HG03571 (cell line): Measurements from ENCODE around the gene PRKAR1B.
"Not testable (repeated sequence)": the region's sequence is repeated elsewhere in the genome, so short reads cannot be mapped to it uniquely, and the experiment has no call there.

Source experiments
- ATAC-seq: cut with Tn5 transposase; IDR thresholded peaks from one replicate; pipeline ENCODE4 v1.9.1; 2021; ENCODE audit not compliant: unreplicated experiment

The PRKAR1B gene

GRCh38 chr7:757741-758163, 30.7 kb upstream of the PRKAR1B start:
- ATAC-seq: no peak

GRCh38 chr7:756928-757560, 30.0 kb upstream of the PRKAR1B start:
- no peak for ATAC-seq

GRCh38 chr7:756231-756927, 29.3 kb upstream of the PRKAR1B start:
- ATAC-seq: no peak

DNA sequence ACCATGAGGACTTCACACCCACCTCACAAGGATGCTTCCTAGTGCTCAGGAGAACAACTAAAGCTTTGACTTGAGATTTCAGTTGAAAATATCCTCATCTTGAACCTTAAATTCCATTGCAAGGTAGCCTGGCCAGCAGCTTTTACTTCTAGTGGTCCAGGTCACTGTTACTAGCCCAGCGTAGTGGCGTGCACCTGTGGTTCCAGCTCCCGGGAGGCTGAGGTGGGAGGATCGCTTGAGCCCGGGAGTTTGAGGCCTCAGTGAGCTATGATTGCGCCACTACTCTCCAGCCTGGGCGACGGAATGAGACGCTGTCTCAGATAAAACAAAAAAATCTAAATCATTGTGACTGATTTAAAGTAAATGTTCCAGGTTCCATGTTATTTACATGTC, 28.3 kb upstream of the PRKAR1B start:
- ATAC-seq: no peak

GRCh38 chr7:754531-755412, 27.7 kb upstream of the PRKAR1B start:
- no peak for ATAC-seq

- ATAC-seq: no peak
These were observed 26.1 kb upstream of the PRKAR1B start for GRCh38 chr7:753190-753589.

GRCh38 chr7:752256-752655, 25.2 kb upstream of the PRKAR1B start:
- not testable (repeated sequence) for ATAC-seq

DNA sequence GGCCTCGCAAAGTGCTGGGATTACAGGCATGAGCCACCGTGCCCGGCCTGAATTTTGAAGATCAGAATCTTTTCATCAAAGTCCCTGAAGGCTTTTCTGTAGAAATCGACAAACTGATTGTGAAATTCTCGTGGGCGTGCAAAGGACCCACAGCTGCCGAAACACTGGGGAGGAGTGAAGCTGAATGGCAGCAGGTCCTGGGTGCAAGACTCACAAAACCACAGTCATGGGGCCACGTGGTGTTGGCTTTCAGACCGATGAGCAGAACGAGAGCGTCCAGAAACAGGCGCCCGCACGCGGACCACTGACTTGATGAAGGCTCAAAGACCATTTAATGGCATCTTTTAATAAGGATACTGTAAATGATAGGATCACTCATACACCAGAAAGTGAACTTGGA, 24.7 kb upstream of the PRKAR1B start:
- ATAC-seq: no peak

GRCh38 chr7:750111-750905, 23.2 kb upstream of the PRKAR1B start:
- no peak for ATAC-seq

GRCh38 chr7:749140-749551, 22.1 kb upstream of the PRKAR1B start:
- no peak for ATAC-seq

GRCh38 chr7:748446-748845, 21.4 kb upstream of the PRKAR1B start:
- no peak for ATAC-seq

GRCh38 chr7:747186-747585, 20.1 kb upstream of the PRKAR1B start:
- ATAC-seq: no peak

- ATAC-seq: no peak
These were observed 19.3 kb upstream of the PRKAR1B start for GRCh38 chr7:746155-747061.

- no peak for ATAC-seq
These were observed 18.5 kb upstream of the PRKAR1B start for GRCh38 chr7:745431-746154.

- ATAC-seq: no peak
These were observed 17.9 kb upstream of the PRKAR1B start for GRCh38 chr7:744854-745430.

GRCh38 chr7:744128-744520, 17.0 kb upstream of the PRKAR1B start:
- ATAC-seq: not testable (repeated sequence)

DNA sequence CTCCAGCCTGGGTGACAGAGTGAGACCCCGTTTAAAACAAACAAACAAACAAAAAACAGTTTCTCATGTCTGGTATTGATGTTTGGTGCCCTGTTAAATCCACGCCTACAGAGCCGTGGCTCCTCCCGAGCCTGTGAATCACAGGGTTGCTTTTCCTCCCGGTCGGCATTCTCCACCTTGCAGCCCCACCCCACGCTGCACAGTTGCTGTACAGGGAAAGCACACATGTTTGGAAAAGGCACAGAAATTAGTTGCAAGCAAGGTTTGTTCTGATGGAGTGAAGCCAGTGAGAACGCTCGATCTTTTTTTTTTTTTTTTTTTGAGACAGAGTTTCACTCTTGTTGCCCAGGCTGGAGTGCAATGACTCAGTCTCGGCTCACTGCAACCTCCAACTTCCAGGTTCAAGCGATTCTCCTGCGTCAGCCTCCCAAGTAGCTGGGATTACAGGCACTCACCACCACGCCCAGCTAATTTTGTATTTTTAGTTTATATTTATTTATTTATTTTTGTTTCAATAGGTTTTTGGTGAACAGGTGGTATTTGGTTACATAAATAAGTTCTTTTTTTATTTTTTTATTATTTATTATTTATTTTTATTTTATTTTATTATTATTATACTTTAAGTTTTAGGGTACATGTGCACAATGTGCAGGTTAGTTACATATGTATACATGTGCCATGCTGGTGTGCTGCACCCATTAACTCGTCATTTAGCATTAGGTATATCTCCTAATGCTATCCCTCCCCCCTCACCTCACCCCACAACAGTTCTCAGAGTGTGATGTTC, 16.5 kb upstream of the PRKAR1B start:
- ATAC-seq: not testable (repeated sequence)

DNA sequence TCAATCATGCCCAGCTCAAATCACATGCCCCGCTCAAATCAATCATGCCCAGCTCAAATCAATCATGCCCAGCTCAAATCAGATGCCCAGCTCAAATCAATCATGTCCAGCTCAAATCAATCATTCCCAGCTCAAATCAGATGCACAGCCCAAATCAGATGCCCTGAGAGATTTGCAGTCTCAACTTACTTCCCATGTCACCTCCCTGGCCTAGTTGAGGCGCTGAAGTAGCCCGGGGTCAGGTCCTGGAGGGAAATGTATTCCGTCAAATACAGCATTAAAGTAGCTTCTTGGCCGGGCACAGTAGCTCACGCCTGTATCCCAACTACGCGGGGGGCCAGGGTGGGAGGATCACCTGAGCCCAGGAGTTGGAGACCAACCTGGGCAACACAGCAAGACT, 15.7 kb upstream of the PRKAR1B start:
- no peak for ATAC-seq
